Esophagus squamous epithelium (tissue), 5 donors: ENCODE measurements around the gene NHERF2. TPM values are rescaled to one million over a fixed set of nuclear protein-coding genes. Genes with fewer than 3 reads are reported as not detected.
"Not testable (repeated sequence)": the region's sequence is repeated elsewhere in the genome, so short reads cannot be mapped to it uniquely, and the experiment has no call there.

Experiments
- DNase-seq: peaks from one replicate; lab custom pipeline; 2025; lab: John Stamatoyannopoulos, UW
- H3K27ac ChIP-seq, 4 donors: fragments of 200-600 bp; sonication (generic); one replicate each; pipeline ENCODE4 v1.5.1; 2016 to 2019; ENCODE audit warnings: mild to moderate bottlenecking in 1 of 4
- H3K27me3 ChIP-seq, 4 donors: fragments of 200-600 bp; sonication (generic); 1 replicate in 3 of 4; 2 replicates in 1 of 4; pipeline versions ENCODE4 v1.5.1 to v1.6.0; 2017 to 2021; ENCODE audit warnings: antibody characterized with exemption in 1 of 4
- H3K36me3 ChIP-seq, 3 donors: fragments of 200-600 bp; sonication (generic); one replicate each; pipeline ENCODE4 v1.5.1; 2016 to 2019
- H3K4me1 ChIP-seq, 3 donors: fragments of 200-600 bp; sonication (generic); one replicate each; pipeline ENCODE4 v1.5.1; 2017 to 2019
- H3K4me3 ChIP-seq, 4 donors: fragments of 200-600 bp; sonication (generic); 1 replicate in 3 of 4; 2 replicates in 1 of 4; pipeline ENCODE4 v1.5.1; 2016 to 2019; ENCODE audit warnings: mild to moderate bottlenecking in 2 of 4, moderate library complexity in 1 of 4
- H3K9me3 ChIP-seq, 3 donors: fragments of 200-600 bp; sonication (generic); one replicate each; pipeline ENCODE4 v1.5.1; 2016 to 2019
- POLR2A ChIP-seq, 4 donors: fragments of 450-650 bp; IDR thresholded peaks; one replicate each; pipeline ENCODE4 v1.6.1; 2017; ENCODE audit warnings: antibody characterized with exemption in 4 of 4, mild to moderate bottlenecking in 4 of 4, moderate library complexity in 3 of 4
- WGBS, 2 donors: methylation state at CpG; one replicate each; pipeline ENCODE4 v1.1.5; 2018; 5-methylcytosine and 5-hydroxymethylcytosine counted together
- intact Hi-C: fragments of 100-400 bp; cut with DNase I; formaldehyde crosslinking; loops from one replicate; pipeline ENCODE4 v1.15.0; 2022
- total RNA-seq, 4 donors: library from RNA; depleted of rRNA; stranded (reverse); fragments of >200 nt; gene quantifications; one replicate each; pipeline ENCODE4 v1.1.0, GENCODE V29; 2016
- TF ChIP-seq, protein P1 (sequence below), 6 experiments: fragments of 450-650 bp in 4 of 6; fragments of 200-600 bp in 2 of 6; sonication (generic) in 2 of 6; IDR thresholded peaks; one replicate each; pipeline ENCODE4 v1.5.1; 2016 to 2019; ENCODE audit warnings: antibody characterized with exemption in 6 of 6, mild to moderate bottlenecking in 4 of 6, moderate library complexity in 4 of 6
- donor health status: DM: yes; HTN: yes; CAD: no.

The NHERF2 gene
- total RNA-seq, 4 donors from 2014 or later: 11.6 to 31.7 (median 16.5) TPM

- no peak for TF ChIP-seq POLR2A (IDR thresholded peaks at IDR 0.05)
- TF ChIP-seq, protein P1, sequence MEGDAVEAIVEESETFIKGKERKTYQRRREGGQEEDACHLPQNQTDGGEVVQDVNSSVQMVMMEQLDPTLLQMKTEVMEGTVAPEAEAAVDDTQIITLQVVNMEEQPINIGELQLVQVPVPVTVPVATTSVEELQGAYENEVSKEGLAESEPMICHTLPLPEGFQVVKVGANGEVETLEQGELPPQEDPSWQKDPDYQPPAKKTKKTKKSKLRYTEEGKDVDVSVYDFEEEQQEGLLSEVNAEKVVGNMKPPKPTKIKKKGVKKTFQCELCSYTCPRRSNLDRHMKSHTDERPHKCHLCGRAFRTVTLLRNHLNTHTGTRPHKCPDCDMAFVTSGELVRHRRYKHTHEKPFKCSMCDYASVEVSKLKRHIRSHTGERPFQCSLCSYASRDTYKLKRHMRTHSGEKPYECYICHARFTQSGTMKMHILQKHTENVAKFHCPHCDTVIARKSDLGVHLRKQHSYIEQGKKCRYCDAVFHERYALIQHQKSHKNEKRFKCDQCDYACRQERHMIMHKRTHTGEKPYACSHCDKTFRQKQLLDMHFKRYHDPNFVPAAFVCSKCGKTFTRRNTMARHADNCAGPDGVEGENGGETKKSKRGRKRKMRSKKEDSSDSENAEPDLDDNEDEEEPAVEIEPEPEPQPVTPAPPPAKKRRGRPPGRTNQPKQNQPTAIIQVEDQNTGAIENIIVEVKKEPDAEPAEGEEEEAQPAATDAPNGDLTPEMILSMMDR (IDR thresholded peaks at IDR 0.05): no peak
- Histone ChIP-seq H3K9me3 (no peaks in the 10 kb centered on the region), H3K27me3 (no peaks in the 10 kb centered on the region), H3K4me1 (peaks cover 40 to 60% (median 49%) of the 10 kb centered on the region in 3 donors), H3K4me3 (peak overlapping the region; percentile 58 to 98 (median 86)), H3K36me3 (peaks cover 0 to 11% (median 0%) of the 10 kb centered on the region in 3 donors), H3K27ac (peak overlapping the region; percentile 79 to 98 (median 96))
- intact Hi-C loops: no loop called here
- no CpG with 5 or more reads among the region's 55 CpGs for WGBS, 2 donors
- no peak for DNase-seq
Observed at GRCh38 chr16:2009164-2009711, 17.5 kb upstream of the NHERF2 start.

- TF ChIP-seq, protein P1 (IDR thresholded peaks at IDR 0.05): peak in 1 of 6 experiments; percentile 6
- peak in 3 of 4 donors; percentile 81 to 97 (median 91) for TF ChIP-seq POLR2A (IDR thresholded peaks at IDR 0.05)
- peaks cover 33 to 58% (median 44%) of the 10 kb centered on the region in 3 donors for H3K4me1 ChIP-seq
- peak within 1 kb of the TSS; percentile 94 to 98 (median 96) for H3K27ac ChIP-seq
- no peaks in the 10 kb centered on the region for H3K27me3 ChIP-seq
- peaks cover 0 to 4% (median 0%) of the 10 kb centered on the region in 3 donors for H3K36me3 ChIP-seq
- DNase-seq: no peak
- WGBS, 2 donors: 1 to 2% methylated on average over 9 to 16 of the region's 52 CpGs
- intact Hi-C loops: no loop called here
- H3K4me3 ChIP-seq: peak within 1 kb of the TSS; percentile 58 to 98 (median 86)
- H3K9me3 ChIP-seq: no peaks in the 10 kb centered on the region
Observed at GRCh38 chr16:2009791-2010510, 16.8 kb upstream of the NHERF2 start, which contains the start of gene ZNF598. Gene ZNF598 (minus strand): TSS chr16:2009821.

DNA sequence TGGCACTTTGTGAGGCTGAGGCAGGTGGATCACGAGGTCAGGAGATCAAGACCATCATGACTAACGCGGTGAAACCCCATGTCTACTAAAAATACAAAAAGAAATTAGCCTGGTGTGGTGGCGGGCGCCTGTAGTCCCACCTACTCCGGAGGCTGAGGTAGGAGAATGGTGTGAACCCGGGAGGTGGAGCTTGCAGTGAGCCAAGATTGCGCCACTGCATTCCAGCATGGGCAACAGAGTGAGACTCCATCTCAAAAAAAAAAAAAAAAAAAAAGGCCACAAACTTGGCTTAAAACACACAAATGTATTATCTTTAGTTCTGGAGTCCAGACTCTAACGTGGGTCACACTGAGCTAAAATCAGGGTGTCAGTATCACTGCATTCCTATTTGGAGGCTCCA lies 15.0 kb upstream of the NHERF2 start:
- H3K36me3 ChIP-seq, intact Hi-C loops, H3K4me3 ChIP-seq, DNase-seq, H3K27ac ChIP-seq, H3K27me3 ChIP-seq, H3K9me3 ChIP-seq: not testable (repeated sequence)
- peaks cover 33 to 52% (median 35%) of the 10 kb centered on the region in 3 donors for H3K4me1 ChIP-seq
- WGBS, 2 donors: 78 to 82% methylated on average over 6 to 9 of the region's 9 CpGs

- peaks cover 15 to 34% (median 17%) of the 10 kb centered on the region in 3 donors for H3K4me1 ChIP-seq
- intact Hi-C loops: no loop called here
- WGBS, 2 donors: 77 to 83% methylated on average over 6 to 14 of the region's 15 CpGs
- H3K36me3 ChIP-seq: no peaks in the 10 kb centered on the region
- H3K9me3 ChIP-seq: no peaks in the 10 kb centered on the region
- TF ChIP-seq POLR2A (IDR thresholded peaks at IDR 0.05): no peak
- TF ChIP-seq, protein P1 (IDR thresholded peaks at IDR 0.05): no peak
- peaks cover 0 to 19% (median 0%) of the 10 kb centered on the region in 4 donors for H3K27me3 ChIP-seq
- no peak overlapping the region for H3K4me3 ChIP-seq
- no peak for DNase-seq
- H3K27ac ChIP-seq: no peak overlapping the region
Observed at GRCh38 chr16:2013527-2013926, 13.2 kb upstream of the NHERF2 start.

GRCh38 chr16:2015117-2015946 lies 11.4 kb upstream of the NHERF2 start:
- Histone ChIP-seq H3K27ac (peak overlapping the region; percentile 58 to 78 (median 71)), H3K27me3 (peaks cover 3 to 37% (median 5%) of the 10 kb centered on the region in 4 donors), H3K4me1 (peaks cover 14 to 34% (median 17%) of the 10 kb centered on the region in 3 donors), H3K36me3 (no peaks in the 10 kb centered on the region), H3K9me3 (no peaks in the 10 kb centered on the region), H3K4me3 (no peak overlapping the region)
- intact Hi-C loops: no loop called here
- TF ChIP-seq POLR2A (IDR thresholded peaks at IDR 0.05): no peak
- TF ChIP-seq, protein P1 (IDR thresholded peaks at IDR 0.05): no peak
- no peak for DNase-seq
- 52 to 53% methylated on average over 18 to 23 of the region's 24 CpGs for WGBS, 2 donors
